ENCODE data around the gene MTA1.

MTA1 gene

DNA sequence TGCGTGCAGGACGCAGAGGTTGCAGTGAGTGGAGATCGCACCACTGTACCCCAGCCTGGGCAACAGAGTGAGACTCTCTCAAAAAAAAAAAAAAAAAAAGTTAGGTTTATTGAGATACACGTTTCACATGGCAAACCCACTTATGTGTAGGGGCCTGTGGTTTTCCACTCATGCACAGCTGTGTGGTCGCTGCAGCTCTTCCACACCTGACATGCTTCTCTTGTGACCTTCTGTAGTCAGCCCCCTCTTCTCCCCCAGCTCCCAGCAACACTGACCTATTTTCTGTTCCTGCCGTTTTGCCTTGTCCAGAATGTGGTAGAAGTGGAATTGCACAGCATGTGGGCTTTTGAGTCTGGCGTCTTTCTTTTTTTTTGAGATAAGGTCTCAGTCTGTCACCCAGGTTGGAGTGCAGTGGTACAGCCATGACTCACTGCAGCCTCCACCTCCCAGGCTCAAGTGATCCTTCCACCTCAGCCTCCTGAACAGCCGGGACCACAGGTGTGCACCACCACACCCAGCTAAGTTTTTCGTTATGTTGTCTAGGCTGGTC, 8.4 kb downstream of the MTA1 start:
- TF ChIP-seq EZH2phosphoT487 (conservative IDR thresholded peaks at IDR 0.05; ENCODE audit: low read length) = no peak
- TF ChIP-seq, protein P1, sequence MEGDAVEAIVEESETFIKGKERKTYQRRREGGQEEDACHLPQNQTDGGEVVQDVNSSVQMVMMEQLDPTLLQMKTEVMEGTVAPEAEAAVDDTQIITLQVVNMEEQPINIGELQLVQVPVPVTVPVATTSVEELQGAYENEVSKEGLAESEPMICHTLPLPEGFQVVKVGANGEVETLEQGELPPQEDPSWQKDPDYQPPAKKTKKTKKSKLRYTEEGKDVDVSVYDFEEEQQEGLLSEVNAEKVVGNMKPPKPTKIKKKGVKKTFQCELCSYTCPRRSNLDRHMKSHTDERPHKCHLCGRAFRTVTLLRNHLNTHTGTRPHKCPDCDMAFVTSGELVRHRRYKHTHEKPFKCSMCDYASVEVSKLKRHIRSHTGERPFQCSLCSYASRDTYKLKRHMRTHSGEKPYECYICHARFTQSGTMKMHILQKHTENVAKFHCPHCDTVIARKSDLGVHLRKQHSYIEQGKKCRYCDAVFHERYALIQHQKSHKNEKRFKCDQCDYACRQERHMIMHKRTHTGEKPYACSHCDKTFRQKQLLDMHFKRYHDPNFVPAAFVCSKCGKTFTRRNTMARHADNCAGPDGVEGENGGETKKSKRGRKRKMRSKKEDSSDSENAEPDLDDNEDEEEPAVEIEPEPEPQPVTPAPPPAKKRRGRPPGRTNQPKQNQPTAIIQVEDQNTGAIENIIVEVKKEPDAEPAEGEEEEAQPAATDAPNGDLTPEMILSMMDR (IDR thresholded peaks at IDR 0.05; ENCODE audit: insufficient read depth, low read length, poor library complexity, severe bottlenecking) = no peak
- Histone ChIP-seq H3K9me3 (ENCODE audit: insufficient read depth, low read length) (no peaks in the 10 kb centered on the region), H3K4me3 (ENCODE audit: insufficient read depth, low read length, poor library complexity, severe bottlenecking) (no peak overlapping the region), H3F3A (ENCODE audit: insufficient read depth) (no peaks in the 10 kb centered on the region), H3K79me2 (ENCODE audit: insufficient read depth, low read length) (peaks cover 93% of the 10 kb centered on the region), H3K9me2 (replicated peaks; ENCODE audit: insufficient read depth, low read length) (no peaks in the 10 kb centered on the region), H3K27me3 (ENCODE audit: low read length) (no peaks in the 10 kb centered on the region), H3K27ac (ENCODE audit: low read depth, low read length) (no peak overlapping the region), H2AFZ (ENCODE audit: low read depth, low read length, severe bottlenecking) (no peak overlapping the region), H3K4me2 (ENCODE audit: low read depth, low read length, poor library complexity, severe bottlenecking) (no peak overlapping the region), H3K36me3 (ENCODE audit: low read length) (peaks cover 8% of the 10 kb centered on the region), H4K20me1 (ENCODE audit: low read depth, low read length) (peaks cover 8% of the 10 kb centered on the region; the same call in 1 of the 2 replicates), H3K9ac (ENCODE audit: low read length) (no peak overlapping the region)

DNA sequence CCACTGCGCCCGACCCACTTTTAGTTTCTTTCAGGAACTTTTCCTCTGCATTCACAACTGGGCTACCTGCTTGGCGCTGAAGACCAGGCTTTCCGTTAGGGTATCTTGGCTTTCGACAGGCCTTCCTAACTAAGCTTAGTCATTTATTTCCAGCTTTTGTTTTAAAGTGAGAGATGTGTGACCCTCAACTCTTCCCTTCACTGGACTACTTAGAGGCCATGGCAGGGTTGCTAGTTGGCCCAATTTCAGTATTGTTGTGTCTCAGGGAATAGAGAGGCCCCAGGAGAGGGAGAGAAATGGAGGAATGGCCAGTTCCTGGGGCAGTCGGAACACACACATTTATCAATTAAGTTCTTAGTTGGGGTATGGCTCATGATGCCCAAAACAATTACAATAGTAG, 10.4 kb downstream of the MTA1 start:
- no peak overlapping the region for H3K9ac ChIP-seq (ENCODE audit: low read length)
- H3K36me3 ChIP-seq (ENCODE audit: low read length) = peaks cover 8% of the 10 kb centered on the region
- no peak overlapping the region for H3K27ac ChIP-seq (ENCODE audit: low read depth, low read length)
- peaks cover 93% of the 10 kb centered on the region for H3K79me2 ChIP-seq (ENCODE audit: insufficient read depth, low read length)
- peaks cover 8% of the 10 kb centered on the region; the same call in 1 of the 2 replicates for H4K20me1 ChIP-seq (ENCODE audit: low read depth, low read length)
- 0 out of 2 replicates have a peak, but pooled peaks cover under 1% of the 10 kb centered on the region for H3F3A ChIP-seq (ENCODE audit: insufficient read depth)
- H3K4me3 ChIP-seq (ENCODE audit: insufficient read depth, low read length, poor library complexity, severe bottlenecking) = no peak overlapping the region
- no peaks in the 10 kb centered on the region; the same call in 1 of the 2 replicates for H3K9me3 ChIP-seq (ENCODE audit: insufficient read depth, low read length)
- no peaks in the 10 kb centered on the region for H3K9me2 ChIP-seq (replicated peaks; ENCODE audit: insufficient read depth, low read length)
- no peaks in the 10 kb centered on the region for H3K27me3 ChIP-seq (ENCODE audit: low read length)
- no peak overlapping the region for H3K4me2 ChIP-seq (ENCODE audit: low read depth, low read length, poor library complexity, severe bottlenecking)
- TF ChIP-seq, protein P1 (IDR thresholded peaks at IDR 0.05; ENCODE audit: insufficient read depth, low read length, poor library complexity, severe bottlenecking) = no peak
- TF ChIP-seq EZH2phosphoT487 (conservative IDR thresholded peaks at IDR 0.05; ENCODE audit: low read length) = no peak
- H2AFZ ChIP-seq (ENCODE audit: low read depth, low read length, severe bottlenecking) = no peak overlapping the region

- no peaks in the 10 kb centered on the region for H3K9me2 ChIP-seq (replicated peaks; ENCODE audit: insufficient read depth, low read length)
- H3K79me2 ChIP-seq (ENCODE audit: insufficient read depth, low read length) = peaks cover 93% of the 10 kb centered on the region
- no peak overlapping the region for H3K4me3 ChIP-seq (ENCODE audit: insufficient read depth, low read length, poor library complexity, severe bottlenecking)
- H3K4me2 ChIP-seq (ENCODE audit: low read depth, low read length, poor library complexity, severe bottlenecking) = no peak overlapping the region
- H3K27me3 ChIP-seq (ENCODE audit: low read length) = no peaks in the 10 kb centered on the region
- peaks cover 8% of the 10 kb centered on the region; the same call in 1 of the 2 replicates for H4K20me1 ChIP-seq (ENCODE audit: low read depth, low read length)
- no peak overlapping the region for H3K27ac ChIP-seq (ENCODE audit: low read depth, low read length)
- TF ChIP-seq, protein P1 (IDR thresholded peaks at IDR 0.05; ENCODE audit: insufficient read depth, low read length, poor library complexity, severe bottlenecking) = no peak
- no peak for TF ChIP-seq EZH2phosphoT487 (conservative IDR thresholded peaks at IDR 0.05; ENCODE audit: low read length)
- no peak overlapping the region for H3K9ac ChIP-seq (ENCODE audit: low read length)
- peaks cover 11% of the 10 kb centered on the region for H3K36me3 ChIP-seq (ENCODE audit: low read length)
- peaks cover 6% of the 10 kb centered on the region; the same call in 1 of the 2 replicates for H3F3A ChIP-seq (ENCODE audit: insufficient read depth)
- H2AFZ ChIP-seq (ENCODE audit: low read depth, low read length, severe bottlenecking) = no peak overlapping the region
- peaks cover 2% of the 10 kb centered on the region; the same call in 1 of the 2 replicates for H3K9me3 ChIP-seq (ENCODE audit: insufficient read depth, low read length)
Observed at GRCh38 chr14:105430565-105430964, 10.9 kb downstream of the MTA1 start.

Data from SU-DHL-6 (cell line).